GM23338 (cell line): ENCODE results near the gene GLI3.

ENCODE experiments used
- EZH2 ChIP-seq: fragments of 200-600 bp; sonication (generic); IDR thresholded peaks from one replicate; pipeline ENCODE4 v1.8.0; 2017; ENCODE audit warnings: antibody characterized with exemption, mild to moderate bottlenecking, low read depth; ENCODE audit not compliant: unreplicated experiment
- NANOG ChIP-seq: IDR thresholded peaks from 2 replicates; pipeline ENCODE4 v1.6.1; 2016; ENCODE audit warnings: antibody characterized with exemption, borderline replicate concordance
- POLR2AphosphoS5 ChIP-seq: IDR thresholded peaks from 2 replicates; pipeline ENCODE4 v1.6.1; 2016; ENCODE audit warnings: antibody characterized with exemption, low read depth
- TF ChIP-seq, protein P1 (sequence below), 2 experiments: fragments of 200-600 bp in 1 of 2; sonication (generic) in 1 of 2; conservative IDR thresholded peaks; 2 replicates each; pipeline versions ENCODE4 v1.5.1 to v1.6.1; 2016 to 2017; ENCODE audit warnings: antibody characterized with exemption in 2 of 2, low read depth in 2 of 2, mild to moderate bottlenecking in 2 of 2, moderate library complexity in 1 of 2
- TF ChIP-seq, protein P2 (sequence below): IDR thresholded peaks from one replicate; pipeline ENCODE4 v1.6.1; 2018; ENCODE audit warnings: antibody characterized with exemption; ENCODE audit not compliant: unreplicated experiment

DNA sequence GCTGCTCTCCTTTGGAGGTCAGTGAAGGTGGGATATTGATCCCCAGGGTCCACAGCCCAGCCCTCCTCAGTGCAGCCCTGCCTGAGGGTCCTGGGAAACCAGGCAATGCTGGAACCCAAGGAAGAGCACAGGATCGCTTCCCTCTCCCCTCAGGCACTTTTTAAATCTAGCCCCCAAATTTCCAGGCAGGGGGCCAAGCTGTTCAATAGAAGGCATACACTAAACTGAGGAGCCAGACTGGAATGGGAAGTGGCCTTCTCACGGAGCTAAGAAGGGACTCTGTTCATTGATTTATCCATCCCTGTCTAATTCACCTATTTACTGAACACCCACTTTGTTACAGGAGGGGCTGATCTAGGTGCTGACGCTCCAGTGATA, 60.3 kb downstream of the GLI3 start:
- TF ChIP-seq, protein P1, sequence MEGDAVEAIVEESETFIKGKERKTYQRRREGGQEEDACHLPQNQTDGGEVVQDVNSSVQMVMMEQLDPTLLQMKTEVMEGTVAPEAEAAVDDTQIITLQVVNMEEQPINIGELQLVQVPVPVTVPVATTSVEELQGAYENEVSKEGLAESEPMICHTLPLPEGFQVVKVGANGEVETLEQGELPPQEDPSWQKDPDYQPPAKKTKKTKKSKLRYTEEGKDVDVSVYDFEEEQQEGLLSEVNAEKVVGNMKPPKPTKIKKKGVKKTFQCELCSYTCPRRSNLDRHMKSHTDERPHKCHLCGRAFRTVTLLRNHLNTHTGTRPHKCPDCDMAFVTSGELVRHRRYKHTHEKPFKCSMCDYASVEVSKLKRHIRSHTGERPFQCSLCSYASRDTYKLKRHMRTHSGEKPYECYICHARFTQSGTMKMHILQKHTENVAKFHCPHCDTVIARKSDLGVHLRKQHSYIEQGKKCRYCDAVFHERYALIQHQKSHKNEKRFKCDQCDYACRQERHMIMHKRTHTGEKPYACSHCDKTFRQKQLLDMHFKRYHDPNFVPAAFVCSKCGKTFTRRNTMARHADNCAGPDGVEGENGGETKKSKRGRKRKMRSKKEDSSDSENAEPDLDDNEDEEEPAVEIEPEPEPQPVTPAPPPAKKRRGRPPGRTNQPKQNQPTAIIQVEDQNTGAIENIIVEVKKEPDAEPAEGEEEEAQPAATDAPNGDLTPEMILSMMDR (conservative IDR thresholded peaks at IDR 0.05; ENCODE audit: low read depth in 2 of 2) = no peak
- no peak for TF ChIP-seq EZH2
- TF ChIP-seq, protein P2, sequence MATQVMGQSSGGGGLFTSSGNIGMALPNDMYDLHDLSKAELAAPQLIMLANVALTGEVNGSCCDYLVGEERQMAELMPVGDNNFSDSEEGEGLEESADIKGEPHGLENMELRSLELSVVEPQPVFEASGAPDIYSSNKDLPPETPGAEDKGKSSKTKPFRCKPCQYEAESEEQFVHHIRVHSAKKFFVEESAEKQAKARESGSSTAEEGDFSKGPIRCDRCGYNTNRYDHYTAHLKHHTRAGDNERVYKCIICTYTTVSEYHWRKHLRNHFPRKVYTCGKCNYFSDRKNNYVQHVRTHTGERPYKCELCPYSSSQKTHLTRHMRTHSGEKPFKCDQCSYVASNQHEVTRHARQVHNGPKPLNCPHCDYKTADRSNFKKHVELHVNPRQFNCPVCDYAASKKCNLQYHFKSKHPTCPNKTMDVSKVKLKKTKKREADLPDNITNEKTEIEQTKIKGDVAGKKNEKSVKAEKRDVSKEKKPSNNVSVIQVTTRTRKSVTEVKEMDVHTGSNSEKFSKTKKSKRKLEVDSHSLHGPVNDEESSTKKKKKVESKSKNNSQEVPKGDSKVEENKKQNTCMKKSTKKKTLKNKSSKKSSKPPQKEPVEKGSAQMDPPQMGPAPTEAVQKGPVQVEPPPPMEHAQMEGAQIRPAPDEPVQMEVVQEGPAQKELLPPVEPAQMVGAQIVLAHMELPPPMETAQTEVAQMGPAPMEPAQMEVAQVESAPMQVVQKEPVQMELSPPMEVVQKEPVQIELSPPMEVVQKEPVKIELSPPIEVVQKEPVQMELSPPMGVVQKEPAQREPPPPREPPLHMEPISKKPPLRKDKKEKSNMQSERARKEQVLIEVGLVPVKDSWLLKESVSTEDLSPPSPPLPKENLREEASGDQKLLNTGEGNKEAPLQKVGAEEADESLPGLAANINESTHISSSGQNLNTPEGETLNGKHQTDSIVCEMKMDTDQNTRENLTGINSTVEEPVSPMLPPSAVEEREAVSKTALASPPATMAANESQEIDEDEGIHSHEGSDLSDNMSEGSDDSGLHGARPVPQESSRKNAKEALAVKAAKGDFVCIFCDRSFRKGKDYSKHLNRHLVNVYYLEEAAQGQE = no peak
- TF ChIP-seq NANOG = no peak
- no peak for TF ChIP-seq POLR2AphosphoS5
